K562 (cell line): ENCODE measurements around the gene SLC48A1. TPM values are rescaled to one million over a fixed set of nuclear protein-coding genes. Genes with fewer than 3 reads are reported as not detected.

Experiments used
- ATAC-seq: fragments of 200-7000 bp; cut with Tn5 transposase; 3 replicates; pipeline ENCODE4 v1.9.1; 2020; ENCODE audit warnings: moderate library complexity
- BruUV-seq: library from RNA; stranded (reverse); fragments of 400-500 nt; replicated peaks from 2 replicates; lab custom pipeline; 2021; lab: Mats Ljungman, UMichigan
- CTCF ChIA-PET: fragments of 300-600 bp; formaldehyde crosslinking; extraction: SDS; loops from one replicate; lab custom pipeline; 2021; ENCODE audit warnings: low intra/inter-chr PET ratio; lab: Yijun Ruan, JAX
- POLR2A ChIA-PET: fragments of 300-600, 350-650 bp; sonication (Branson Sonifier 250); formaldehyde crosslinking; extraction: SDS; loops from one replicate; lab custom pipeline; 2021; ENCODE audit warnings: antibody characterized with exemption, inconsistent platforms; lab: Yijun Ruan, JAX
- DNase-seq, 4 experiments: peaks; one replicate each; pipeline versions ENCODE4 v3.0.0 to v3.0.0-alpha.2; 2011 to 2018; ENCODE audit warnings: low spot score in 3 of 4, mixed read lengths in 3 of 4; ENCODE audit errors: extremely low read depth in 1 of 4
- FAIRE-seq: peaks from 2 replicates; lab custom pipeline; 2011; peaks lifted over from hg19 to GRCh38; lab: Jason Lieb, UNC
- H2AFZ ChIP-seq: 2 replicates; pipeline ENCODE4 v1.6.0; 2011; ENCODE audit warnings: low read depth, low read length, control low read depth, inconsistent platforms
- H3K27ac ChIP-seq: fragments of 200-600 bp; 3 replicates; pipeline ENCODE4 v1.8.0; 2011; ENCODE audit warnings: low read depth, mild to moderate bottlenecking, control low read depth, inconsistent platforms, low read length, moderate library complexity, mixed read lengths; ENCODE audit errors: extremely low read depth
- H3K27me3 ChIP-seq, 2 experiments: fragments of 300-600 bp in 1 of 2; 2 replicates in 1 of 2; 3 replicates in 1 of 2; pipeline versions ENCODE4 v1.6.0 to v1.8.0; 2011; ENCODE audit warnings: inconsistent platforms in 2 of 2, low read length in 2 of 2, mild to moderate bottlenecking in 1 of 2, mixed read lengths in 1 of 2, moderate library complexity in 1 of 2; ENCODE audit not compliant: control insufficient read depth in 2 of 2, insufficient read depth in 2 of 2
- H3K36me3 ChIP-seq: fragments of 300-600 bp; 3 replicates; pipeline ENCODE4 v1.8.0; 2011; ENCODE audit warnings: mild to moderate bottlenecking, low read length, inconsistent platforms; ENCODE audit not compliant: control insufficient read depth, insufficient read depth
- H3K4me1 ChIP-seq, 2 experiments: fragments of 200-600 bp in 1 of 2; replicated peaks in 1 of 2; 2 replicates in 1 of 2; 3 replicates in 1 of 2; pipeline versions ENCODE4 v1.5.1 to v1.8.0; 2011; ENCODE audit warnings: inconsistent platforms in 2 of 2, low read length in 2 of 2, mild to moderate bottlenecking in 1 of 2, mixed read lengths in 1 of 2, moderate library complexity in 1 of 2; ENCODE audit not compliant: control insufficient read depth in 2 of 2, insufficient read depth in 2 of 2
- H3K4me2 ChIP-seq: 2 replicates; pipeline ENCODE4 v1.6.1; 2011; ENCODE audit warnings: low read length, control low read depth, inconsistent platforms, mixed read lengths; ENCODE audit not compliant: insufficient read depth
- H3K4me3 ChIP-seq: fragments of 200-600 bp; sonication (generic), shearing (Covaris generic); 2 replicates; pipeline ENCODE4 v1.5.1; 2016; ENCODE audit warnings: control low read depth, inconsistent platforms
- H3K79me2 ChIP-seq: fragments of 200-600 bp; 3 replicates; pipeline ENCODE4 v1.8.0; 2011; ENCODE audit warnings: low read length, inconsistent platforms; ENCODE audit not compliant: control insufficient read depth, insufficient read depth
- H3K9ac ChIP-seq, 2 experiments: 2 replicates each; pipeline versions ENCODE4 v1.6.0 to v1.6.1; 2011; ENCODE audit warnings: low read depth in 2 of 2, low read length in 2 of 2, control low read depth in 1 of 2, inconsistent platforms in 1 of 2, mild to moderate bottlenecking in 1 of 2, mixed read lengths in 1 of 2; ENCODE audit not compliant: insufficient read depth in 1 of 2
- H3K9me1 ChIP-seq: one replicate; pipeline ENCODE4 v1.6.0; 2011; ENCODE audit warnings: inconsistent platforms, mild to moderate bottlenecking, low read length, moderate library complexity; ENCODE audit not compliant: control insufficient read depth, insufficient read depth
- H3K9me3 ChIP-seq: replicated peaks from 2 replicates; pipeline ENCODE4 v1.5.1; 2011; ENCODE audit warnings: low read depth, low read length, inconsistent platforms; ENCODE audit not compliant: control insufficient read depth, insufficient read depth
- H4K20me1 ChIP-seq: replicated peaks from 2 replicates; pipeline ENCODE4 v1.6.1; 2011; ENCODE audit warnings: low read length, inconsistent platforms, mixed read lengths; ENCODE audit not compliant: control insufficient read depth, insufficient read depth
- ARID3A ChIP-seq: IDR thresholded peaks from 2 replicates; pipeline ENCODE4 v1.6.1; 2012; ENCODE audit warnings: low read depth, low read length, improper control_type of control experiment, borderline replicate concordance
- CLOCK ChIP-seq: fragments of 250-450 bp; sonication (Bioruptor Pico); IDR thresholded peaks from 2 replicates; pipeline ENCODE4 v1.4.0; 2020; ENCODE audit warnings: mild to moderate bottlenecking, moderate library complexity, borderline replicate concordance
- FIP1L1 ChIP-seq: fragments of 200-400 bp; formaldehyde crosslinking; IDR thresholded peaks from 2 replicates; pipeline ENCODE4 v1.6.1; 2018; ENCODE audit warnings: mild to moderate bottlenecking, low read depth, low read length; ENCODE audit not compliant: poor library complexity, severe bottlenecking
- SFPQ ChIP-seq: fragments of 200-400 bp; formaldehyde crosslinking; IDR thresholded peaks from 2 replicates; pipeline ENCODE4 v1.6.1; 2017; ENCODE audit warnings: mild to moderate bottlenecking, low read depth, low read length, moderate library complexity
- SOX6 ChIP-seq: fragments of 450-650 bp; IDR thresholded peaks from 2 replicates; pipeline ENCODE4 v1.6.1; 2014; ENCODE audit warnings: mild to moderate bottlenecking
- ZBTB49 ChIP-seq: sonication (generic); formaldehyde crosslinking; IDR thresholded peaks from 2 replicates; pipeline ENCODE4 v1.8.0; 2022; ENCODE audit warnings: missing genetic modification reagents, mild to moderate bottlenecking, borderline replicate concordance
- ZNF444 ChIP-seq: fragments of 250-450 bp; sonication (Bioruptor Pico); IDR thresholded peaks from 2 replicates; pipeline ENCODE4 v1.4.0; 2020; ENCODE audit warnings: mild to moderate bottlenecking, moderate library complexity
- ZNF740 ChIP-seq, 3 experiments: fragments of 200-800 bp in 1 of 3; sonication (Bioruptor generic) in 1 of 3; sonication (generic) in 1 of 3; formaldehyde crosslinking in 1 of 3; IDR thresholded peaks; 2 replicates each; pipeline versions ENCODE4 v1.6.1 to v1.8.0; 2016 to 2022; ENCODE audit warnings: mild to moderate bottlenecking in 2 of 3, missing compliant biosample characterization in 2 of 3, missing genetic modification characterization in 2 of 3, missing genetic modification reagents in 1 of 3
- WGBS: fragments of 100-300 bp; shearing (Covaris generic); methylation state at CpG from one replicate; pipeline ENCODE4 v1.1.6; 2016; ENCODE audit warnings: low coverage, mixed read lengths; ENCODE audit not compliant: insufficient coverage; ENCODE audit errors: missing lambda C conversion rate; 5-methylcytosine and 5-hydroxymethylcytosine counted together
- in situ Hi-C: fragments of 300-500 bp; cut with MboI; formaldehyde crosslinking; loops from 4 replicates; pipeline ENCODE4 v1.15.0; 2018; ENCODE audit warnings: inconsistent platforms, mixed read lengths
- intact Hi-C: fragments of 100-400 bp; cut with micrococcal nuclease; formaldehyde crosslinking; loops from 2 replicates; pipeline ENCODE4 v1.14.2; 2022
- polyA plus RNA-seq, 8 experiments: library from polyadenylated mRNA; depleted of rRNA in 4 of 8; stranded (reverse) in 5 of 8; unstranded in 3 of 8; fragments of >200 nt; fragmentation: Nextera tagmentation in 2 of 8; fragmentation: Illumina TruSeq in 1 of 8; extraction: Ambion mirVana in 2 of 8; extraction: Trizol in 1 of 8; gene quantifications; 2 replicates each; pipeline versions ENCODE4 v1.2.1 to v1.2.3, GENCODE V29; 2011 to 2014; ENCODE audit warnings: inconsistent platforms in 1 of 8, missing spikeins in 1 of 8
- total RNA-seq, 7 experiments: library from RNA; depleted of rRNA in 6 of 7; stranded (reverse); fragments of >200 nt in 6 of 7; fragmentation: Illumina TruSeq in 2 of 7; extraction: Trizol in 2 of 7; gene quantifications; 2 replicates each; pipeline versions ENCODE4 v1.2.1 to v1.2.3, GENCODE V29; 2011 to 2021; ENCODE audit warnings: low replicate concordance in 1 of 7

The SLC48A1 gene
- total and polyA plus RNA-seq, 9 of the 15 experiments (the other 6 are each of a cell fraction or from before 2014, with no cell fraction given): 10.7 to 37.5 (median 18.7) TPM

GRCh38 chr12:47819896-47820630, 47.0 kb downstream of the SLC48A1 start, which contains the start of gene HDAC7:
HDAC7 (minus strand) TSS chr12:47819903; CDS start chr12:47819785, 118 bp downstream.
- H3K9me1 ChIP-seq: no peaks in the 10 kb centered on the region
- no peaks in the 10 kb centered on the region for H3K27me3 ChIP-seq
- ATAC-seq: peak; percentile 82
- ChIA-PET CTCF (interaction anchor here (0.7 to 2.6 kb wide), 3 partner anchors 15 to 19 kb away, joined by 3 to 17 read pairs (median 3); no protein-coding TSS in a partner anchor), POLR2A (interaction anchor here (0.8 to 2.6 kb wide), 5 partner anchors 7 to 60 kb away, joined by 3 to 8 read pairs (median 4); no protein-coding TSS in a partner anchor)
- peak within 1 kb of the TSS; percentile 73 to 96 for H3K9ac ChIP-seq
- intact Hi-C loops: loop anchor here (1.0 kb wide), 1 partner anchor 17 kb away; no protein-coding TSS in a partner anchor
- WGBS: 2% methylated on average over 32 of the region's 58 CpGs
- peaks cover 55% of the 10 kb centered on the region for H3K79me2 ChIP-seq
- peak within 1 kb of the TSS; percentile 68 for H3K4me3 ChIP-seq
- H4K20me1 ChIP-seq: no peaks in the 10 kb centered on the region
- BruUV-seq: no TSS peak
- H3K4me2 ChIP-seq: peak within 1 kb of the TSS; percentile 94
- H3K27ac ChIP-seq: peak within 1 kb of the TSS; percentile 80
- H3K4me1 ChIP-seq: peaks cover 39 to 51% of the 10 kb centered on the region in 2 experiments
- peak; percentile 19 for FAIRE-seq
- H3K9me3 ChIP-seq: no peaks in the 10 kb centered on the region
- peaks cover 22% of the 10 kb centered on the region for H3K36me3 ChIP-seq
- DNase-seq: peak; percentile 89 to 95 (median 92)
- in situ Hi-C loops: no loop called here
- H2AFZ ChIP-seq: peak within 1 kb of the TSS; percentile 85
- peak; percentile 94 for TF ChIP-seq ZNF444 (CRISPR knock-in tag)
- TF ChIP-seq ARID3A: no peak
- no peak for TF ChIP-seq CLOCK
- peak; percentile 14 for TF ChIP-seq FIP1L1
- peak; percentile 81 for TF ChIP-seq SOX6
- TF ChIP-seq ZBTB49 (CRISPR knock-in tag): no peak
- no peak for TF ChIP-seq SFPQ
- peak; percentile 86 for TF ChIP-seq ZNF740 (CRISPR knock-in tag; IDR thresholded peaks at IDR 0.05)
- peak in 1 of 2 experiments; percentile 80; a peak in 2 of 4 replicates for TF ChIP-seq ZNF740 (tag; IDR thresholded peaks at IDR 0.05)
